ENCODE measurements around the gene NMT1. TPM values are rescaled to one million over a fixed set of nuclear protein-coding genes. Genes with fewer than 3 reads are reported as not detected.

The NMT1 gene
- polyA plus RNA-seq: 100 to 1,000 TPM in 1 of 4 donors, 10 to 100 TPM in 3; 38.9 to 131 (median 72.0) TPM
- long read RNA-seq, donor 1: 0 reads
- long read RNA-seq, donor 2, full-length matches to known transcripts: 5 of 10 reads
- long read RNA-seq, donor 2, partial matches to known transcripts: 5 of 10 reads
- long read RNA-seq, donor 2, other reads (novel, unspliced or antisense): 0 of 10 reads
- long read RNA-seq, donor 3, full-length matches to known transcripts: 1 of 10 reads
- long read RNA-seq, donor 3, partial matches to known transcripts: 9 of 10 reads
- long read RNA-seq, donor 3, other reads (novel, unspliced or antisense): 0 of 10 reads
- long read RNA-seq, donor 4: 0 reads
- long read RNA-seq, donor 5, partial matches to known transcripts: 5 of 6 reads
- long read RNA-seq, donor 5, other reads (novel, unspliced or antisense): 0 of 6 reads
- long read RNA-seq, donor 6, full-length matches to known transcripts: 3 of 9 reads
- long read RNA-seq, donor 6, partial matches to known transcripts: 6 of 9 reads
- long read RNA-seq, donor 6, other reads (novel, unspliced or antisense): 0 of 9 reads
- long read RNA-seq, donor 7, full-length matches to known transcripts: 12 of 22 reads
- long read RNA-seq, donor 7, partial matches to known transcripts: 10 of 22 reads
- long read RNA-seq, donor 7, other reads (novel, unspliced or antisense): 0 of 22 reads
- long read RNA-seq, donor 8, partial matches to known transcripts: 0 of 1 reads
- long read RNA-seq, donor 8, other reads (novel, unspliced or antisense): 0 of 1 reads
- long read RNA-seq, donor 9, full-length matches to known transcripts: 1 of 1 reads
- long read RNA-seq, donor 9, partial matches to known transcripts: 0 of 1 reads
- long read RNA-seq, donor 9, other reads (novel, unspliced or antisense): 0 of 1 reads
- long read RNA-seq, donor 10, full-length matches to known transcripts: 7 of 19 reads
- long read RNA-seq, donor 10, partial matches to known transcripts: 12 of 19 reads
- long read RNA-seq, donor 10, other reads (novel, unspliced or antisense): 0 of 19 reads

DNA sequence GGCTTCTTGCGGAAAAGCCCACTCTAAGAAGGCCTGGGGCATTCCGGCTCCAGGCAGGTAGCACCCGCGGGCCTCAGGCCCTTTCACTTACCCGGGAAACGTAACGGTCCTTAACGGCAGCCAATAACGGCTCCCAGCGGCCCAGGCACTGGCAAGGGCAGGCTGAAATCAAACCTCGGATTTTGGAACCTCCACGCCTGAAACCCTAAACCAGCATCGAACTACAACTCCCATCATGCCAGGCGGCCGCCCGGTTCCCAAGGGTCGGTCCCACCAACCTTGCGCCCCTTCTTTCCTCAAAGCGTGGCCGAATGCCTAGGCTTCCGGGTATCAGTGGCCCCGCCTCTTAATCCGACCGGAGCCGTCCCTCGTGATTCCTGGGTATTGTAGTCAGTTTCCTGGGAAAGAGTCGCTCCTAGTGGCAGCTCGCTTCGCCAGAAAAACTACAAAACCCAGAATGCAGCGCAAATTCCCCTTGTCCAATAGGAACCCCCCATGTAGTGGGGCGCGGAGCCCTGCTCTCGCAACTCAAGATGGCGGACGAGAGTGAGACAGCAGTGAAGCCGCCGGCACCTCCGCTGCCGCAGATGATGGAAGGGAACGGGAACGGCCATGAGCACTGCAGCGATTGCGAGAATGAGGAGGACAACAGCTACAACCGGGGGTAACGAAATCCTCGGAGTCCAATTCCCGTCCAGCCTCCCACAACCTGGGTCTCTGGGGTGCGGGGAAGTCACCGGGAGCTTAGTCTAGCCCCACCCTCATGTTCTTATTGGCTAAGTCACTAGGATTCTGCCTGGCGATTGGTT lies at the start of gene NMT1:
TSS of gene NMT1 (plus strand) at position 521 of the 809 bp plus-strand sequence. CDS start at position 534, 13 bp downstream.
- 0 to 1% (median 0%) methylated on average over 50 of the region's 50 CpGs for WGBS, 3 donors
- no peak for FAIRE-seq
- peaks cover 0 to 9% (median 0%) of the 10 kb centered on the region in 3 donors for H3K36me3 ChIP-seq (ENCODE audit: control insufficient read depth in 3 of 3, insufficient read depth in 2 of 3, low read depth in 1 of 3, low read length in 3 of 3)
- H3K27me3 ChIP-seq (ENCODE audit: control insufficient read depth in 3 of 3, insufficient read depth in 3 of 3, low read length in 3 of 3): no peaks in the 10 kb centered on the region
- H3K27ac ChIP-seq (ENCODE audit: low read depth in 1 of 3, low read length in 2 of 3): peak within 1 kb of the TSS; percentile 58 to 91 (median 85)
- DNase-seq: peak; percentile 100
- H3K9me3 ChIP-seq (ENCODE audit: control insufficient read depth in 2 of 2, insufficient read depth in 1 of 2, low read depth in 1 of 2, low read length in 1 of 2): no peaks in the 10 kb centered on the region
- H3K4me1 ChIP-seq (ENCODE audit: control insufficient read depth in 3 of 3, insufficient read depth in 2 of 3, low read depth in 1 of 3, low read length in 2 of 3): peaks cover 4 to 13% (median 4%) of the 10 kb centered on the region in 3 donors
- H3K4me3 ChIP-seq (ENCODE audit: low read depth in 1 of 3, low read length in 3 of 3): peak within 1 kb of the TSS; percentile 63 to 77 (median 67)

DNA sequence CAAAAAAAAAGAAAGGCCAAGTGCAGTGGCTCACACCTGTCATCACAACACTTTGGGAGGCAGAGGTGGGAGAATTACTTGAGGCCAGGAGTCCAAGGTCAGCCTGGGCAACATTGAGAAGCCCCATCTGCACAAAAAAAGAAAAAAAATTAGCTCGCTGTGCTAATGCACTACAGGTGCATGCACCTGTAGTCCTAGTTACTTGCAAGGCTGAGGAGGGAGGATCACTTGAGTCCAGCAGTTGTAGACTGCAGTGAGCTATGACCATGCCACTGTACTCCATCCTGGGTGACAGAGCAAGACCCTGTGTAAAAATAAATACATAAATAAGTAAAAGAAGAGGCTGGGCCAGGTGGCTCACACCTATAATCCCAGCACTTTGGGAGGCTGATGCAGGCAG lies 49.4 kb upstream of the NMT1 start:
- Histone ChIP-seq H3K4me3 (ENCODE audit: low read depth in 1 of 3, low read length in 3 of 3) (no peak overlapping the region), H3K9me3 (ENCODE audit: control insufficient read depth in 2 of 2, insufficient read depth in 1 of 2, low read depth in 1 of 2, low read length in 1 of 2) (no peaks in the 10 kb centered on the region), H3K4me1 (ENCODE audit: control insufficient read depth in 3 of 3, insufficient read depth in 2 of 3, low read depth in 1 of 3, low read length in 2 of 3) (peaks cover 0 to 4% (median 0%) of the 10 kb centered on the region in 3 donors), H3K27me3 (ENCODE audit: control insufficient read depth in 3 of 3, insufficient read depth in 3 of 3, low read length in 3 of 3) (no peaks in the 10 kb centered on the region), H3K27ac (ENCODE audit: low read depth in 1 of 3, low read length in 2 of 3) (no peak overlapping the region), H3K36me3 (ENCODE audit: control insufficient read depth in 3 of 3, insufficient read depth in 2 of 3, low read depth in 1 of 3, low read length in 3 of 3) (no peaks in the 10 kb centered on the region)
- DNase-seq: no peak
- 15 to 64% (median 38%) methylated on average over 1 of the region's 1 CpG for WGBS, 3 donors
- no peak for FAIRE-seq

DNA sequence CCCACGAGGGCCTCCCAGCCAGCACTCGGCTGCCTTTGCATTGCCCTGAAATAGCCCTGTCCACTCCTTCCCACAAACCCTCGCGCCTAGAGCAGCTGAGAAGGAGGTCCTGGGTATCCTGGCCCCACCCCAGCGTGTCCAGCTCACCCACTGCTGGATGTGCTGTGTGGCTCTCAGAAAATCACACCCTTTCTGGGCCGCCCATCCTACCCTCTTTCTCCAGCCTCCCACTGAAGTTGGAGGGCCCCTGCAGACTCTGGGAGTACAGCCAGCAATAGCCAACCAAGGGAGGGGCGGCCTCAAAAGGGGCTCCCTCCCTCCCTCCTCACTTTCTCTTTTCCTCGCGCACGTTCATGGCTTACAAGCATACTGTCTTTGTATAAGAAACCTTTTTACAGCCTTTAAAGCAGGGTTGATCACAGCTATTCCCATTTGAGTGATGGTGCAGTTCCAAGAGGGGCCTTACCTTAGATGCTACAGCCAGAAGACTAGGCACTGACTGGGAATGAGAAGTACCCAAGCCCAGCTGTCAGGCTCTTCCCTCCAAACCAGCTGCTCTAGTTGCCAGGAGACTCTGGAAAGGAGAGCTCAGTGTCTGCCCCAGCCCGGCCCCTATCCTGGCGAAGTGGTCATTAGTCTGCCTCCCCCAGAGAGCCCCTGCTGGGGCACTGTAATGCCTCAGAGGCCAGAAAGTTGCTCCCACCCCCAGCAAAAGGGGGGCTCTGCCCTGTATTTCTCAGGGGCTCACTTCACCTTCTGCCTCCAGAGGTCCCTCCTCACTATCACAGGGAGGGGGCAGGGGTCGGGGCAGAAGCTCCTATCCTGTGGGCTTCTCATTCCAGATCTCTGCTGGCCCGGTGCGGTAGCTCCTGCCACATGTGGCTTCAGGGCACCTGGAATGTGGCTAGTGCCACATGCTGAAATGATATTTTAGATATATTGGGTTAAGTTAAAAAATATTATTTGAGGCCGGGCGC lies 47.8 kb upstream of the NMT1 start:
- 63 to 78% (median 73%) methylated on average over 17 of the region's 17 CpGs for WGBS, 3 donors

DNA sequence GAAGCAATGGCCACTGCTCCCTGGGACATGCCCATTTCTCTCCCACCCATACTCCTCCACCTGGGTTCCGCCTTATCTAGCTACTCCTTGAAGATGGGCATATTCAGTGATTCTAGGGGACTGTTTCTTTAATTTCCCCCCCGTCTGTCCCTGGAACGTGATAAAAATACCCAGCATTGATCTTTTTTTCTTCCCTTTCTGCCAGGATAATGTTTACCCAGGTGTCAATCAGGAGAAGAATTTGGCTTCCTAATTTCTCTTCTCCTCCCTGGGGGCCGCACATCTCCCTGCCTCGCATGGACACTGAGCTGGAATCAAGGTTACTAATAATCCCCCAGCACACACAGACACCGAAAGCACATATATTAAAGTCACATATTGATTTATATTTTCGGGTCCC lies 44.9 kb upstream of the NMT1 start:
- 52 to 66% (median 65%) methylated on average over 7 of the region's 7 CpGs for WGBS, 3 donors
- no peaks in the 10 kb centered on the region for H3K9me3 ChIP-seq (ENCODE audit: control insufficient read depth in 2 of 2, insufficient read depth in 1 of 2, low read depth in 1 of 2, low read length in 1 of 2)
- H3K36me3 ChIP-seq (ENCODE audit: control insufficient read depth in 3 of 3, insufficient read depth in 2 of 3, low read depth in 1 of 3, low read length in 3 of 3): no peaks in the 10 kb centered on the region
- H3K27ac ChIP-seq (ENCODE audit: low read depth in 1 of 3, low read length in 2 of 3): no peak overlapping the region
- H3K4me1 ChIP-seq (ENCODE audit: control insufficient read depth in 3 of 3, insufficient read depth in 2 of 3, low read depth in 1 of 3, low read length in 2 of 3): peaks cover 2 to 22% (median 5%) of the 10 kb centered on the region in 3 donors
- FAIRE-seq: no peak
- H3K27me3 ChIP-seq (ENCODE audit: control insufficient read depth in 3 of 3, insufficient read depth in 3 of 3, low read length in 3 of 3): peaks cover 0 to 23% (median 4%) of the 10 kb centered on the region in 3 donors
- no peak overlapping the region for H3K4me3 ChIP-seq (ENCODE audit: low read depth in 1 of 3, low read length in 3 of 3)
- DNase-seq: no peak

More for the DNA sequence above, 47.8 kb upstream of the NMT1 start:
- Histone ChIP-seq H3K4me3 (ENCODE audit: low read depth in 1 of 3, low read length in 3 of 3) (no peak overlapping the region), H3K36me3 (ENCODE audit: control insufficient read depth in 3 of 3, insufficient read depth in 2 of 3, low read depth in 1 of 3, low read length in 3 of 3) (no peaks in the 10 kb centered on the region), H3K4me1 (ENCODE audit: control insufficient read depth in 3 of 3, insufficient read depth in 2 of 3, low read depth in 1 of 3, low read length in 2 of 3) (peaks cover 0 to 6% (median 0%) of the 10 kb centered on the region in 3 donors), H3K27ac (ENCODE audit: low read depth in 1 of 3, low read length in 2 of 3) (peak overlapping the region in 1 of 3 donors; percentile 22), H3K27me3 (ENCODE audit: control insufficient read depth in 3 of 3, insufficient read depth in 3 of 3, low read length in 3 of 3) (no peaks in the 10 kb centered on the region), H3K9me3 (ENCODE audit: control insufficient read depth in 2 of 2, insufficient read depth in 1 of 2, low read depth in 1 of 2, low read length in 1 of 2) (no peaks in the 10 kb centered on the region)
- DNase-seq: no peak
- FAIRE-seq: no peak

DNA sequence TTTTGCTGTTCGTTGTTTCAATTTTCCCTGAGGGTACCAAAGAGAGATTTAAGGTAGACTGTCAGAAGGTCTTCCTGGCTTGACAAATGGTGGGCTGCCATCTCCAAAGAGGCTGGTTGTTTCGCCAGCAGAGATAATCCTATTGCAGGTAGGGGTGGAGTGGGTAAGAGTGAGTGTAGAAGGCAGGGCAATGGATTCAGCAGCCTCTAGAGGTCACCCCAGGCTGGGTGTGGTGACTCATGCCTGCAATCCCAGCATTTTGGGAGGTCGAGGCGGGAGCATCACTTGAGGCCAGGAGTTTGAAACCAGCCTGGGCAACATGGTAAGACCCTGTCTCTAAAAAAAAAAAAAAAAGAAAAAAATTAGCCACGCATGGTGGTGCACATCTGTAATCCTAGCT lies 44.3 kb upstream of the NMT1 start:
- no peak overlapping the region for H3K27ac ChIP-seq (ENCODE audit: low read depth in 1 of 3, low read length in 2 of 3)
- no peaks in the 10 kb centered on the region for H3K36me3 ChIP-seq (ENCODE audit: control insufficient read depth in 3 of 3, insufficient read depth in 2 of 3, low read depth in 1 of 3, low read length in 3 of 3)
- WGBS, 3 donors: 53 to 71% (median 64%) methylated on average over 5 of the region's 5 CpGs
- FAIRE-seq: no peak
- no peaks in the 10 kb centered on the region for H3K9me3 ChIP-seq (ENCODE audit: control insufficient read depth in 2 of 2, insufficient read depth in 1 of 2, low read depth in 1 of 2, low read length in 1 of 2)
- peak in 1 of 2 donors; percentile 18 for DNase-seq
- no peak overlapping the region for H3K4me3 ChIP-seq (ENCODE audit: low read depth in 1 of 3, low read length in 3 of 3)
- H3K27me3 ChIP-seq (ENCODE audit: control insufficient read depth in 3 of 3, insufficient read depth in 3 of 3, low read length in 3 of 3): peaks cover 0 to 29% (median 4%) of the 10 kb centered on the region in 3 donors
- H3K4me1 ChIP-seq (ENCODE audit: control insufficient read depth in 3 of 3, insufficient read depth in 2 of 3, low read depth in 1 of 3, low read length in 2 of 3): peaks cover 2 to 28% (median 7%) of the 10 kb centered on the region in 3 donors

DNA sequence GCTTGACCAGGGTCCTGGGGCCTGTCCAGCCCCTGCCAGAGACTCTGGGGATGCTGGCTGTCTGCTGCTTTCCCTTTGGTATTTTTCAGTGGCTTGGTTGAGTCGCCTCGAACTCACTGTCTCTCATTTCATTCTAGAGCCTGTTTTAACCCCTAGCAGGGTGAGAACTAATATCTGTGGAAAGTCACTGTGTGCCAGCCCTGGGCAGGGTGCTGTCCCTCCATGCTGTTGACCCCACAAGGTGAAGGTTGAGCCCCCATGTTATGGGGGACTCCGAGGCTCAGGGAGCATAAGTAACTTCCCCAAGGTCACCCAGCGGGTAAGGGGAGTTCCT lies 42.6 kb upstream of the NMT1 start:
- DNase-seq (no peak), FAIRE-seq (no peak)
- peaks cover 0 to 10% (median 0%) of the 10 kb centered on the region in 3 donors for H3K36me3 ChIP-seq (ENCODE audit: control insufficient read depth in 3 of 3, insufficient read depth in 2 of 3, low read depth in 1 of 3, low read length in 3 of 3)
- peaks cover 2 to 30% (median 7%) of the 10 kb centered on the region in 3 donors for H3K4me1 ChIP-seq (ENCODE audit: control insufficient read depth in 3 of 3, insufficient read depth in 2 of 3, low read depth in 1 of 3, low read length in 2 of 3)
- WGBS, 3 donors: 9 to 28% (median 16%) methylated on average over 4 of the region's 4 CpGs
- H3K27ac ChIP-seq (ENCODE audit: low read depth in 1 of 3, low read length in 2 of 3): no peak overlapping the region
- H3K27me3 ChIP-seq (ENCODE audit: control insufficient read depth in 3 of 3, insufficient read depth in 3 of 3, low read length in 3 of 3): peaks cover 0 to 30% (median 4%) of the 10 kb centered on the region in 3 donors
- H3K4me3 ChIP-seq (ENCODE audit: low read depth in 1 of 3, low read length in 3 of 3): peak overlapping the region in 2 of 3 donors; percentile 43 to 48
- H3K9me3 ChIP-seq (ENCODE audit: control insufficient read depth in 2 of 2, insufficient read depth in 1 of 2, low read depth in 1 of 2, low read length in 1 of 2): no peaks in the 10 kb centered on the region
